GM21447 (cell line): ENCODE measurements around the gene UBE2H.
"Not testable (repeated sequence)": the region's sequence is repeated elsewhere in the genome, so short reads cannot be mapped to it uniquely, and the experiment has no call there.

Experiments
- ATAC-seq: cut with Tn5 transposase; IDR thresholded peaks from one replicate; pipeline ENCODE4 v1.9.1; 2021; ENCODE audit not compliant: unreplicated experiment

UBE2H gene

DNA sequence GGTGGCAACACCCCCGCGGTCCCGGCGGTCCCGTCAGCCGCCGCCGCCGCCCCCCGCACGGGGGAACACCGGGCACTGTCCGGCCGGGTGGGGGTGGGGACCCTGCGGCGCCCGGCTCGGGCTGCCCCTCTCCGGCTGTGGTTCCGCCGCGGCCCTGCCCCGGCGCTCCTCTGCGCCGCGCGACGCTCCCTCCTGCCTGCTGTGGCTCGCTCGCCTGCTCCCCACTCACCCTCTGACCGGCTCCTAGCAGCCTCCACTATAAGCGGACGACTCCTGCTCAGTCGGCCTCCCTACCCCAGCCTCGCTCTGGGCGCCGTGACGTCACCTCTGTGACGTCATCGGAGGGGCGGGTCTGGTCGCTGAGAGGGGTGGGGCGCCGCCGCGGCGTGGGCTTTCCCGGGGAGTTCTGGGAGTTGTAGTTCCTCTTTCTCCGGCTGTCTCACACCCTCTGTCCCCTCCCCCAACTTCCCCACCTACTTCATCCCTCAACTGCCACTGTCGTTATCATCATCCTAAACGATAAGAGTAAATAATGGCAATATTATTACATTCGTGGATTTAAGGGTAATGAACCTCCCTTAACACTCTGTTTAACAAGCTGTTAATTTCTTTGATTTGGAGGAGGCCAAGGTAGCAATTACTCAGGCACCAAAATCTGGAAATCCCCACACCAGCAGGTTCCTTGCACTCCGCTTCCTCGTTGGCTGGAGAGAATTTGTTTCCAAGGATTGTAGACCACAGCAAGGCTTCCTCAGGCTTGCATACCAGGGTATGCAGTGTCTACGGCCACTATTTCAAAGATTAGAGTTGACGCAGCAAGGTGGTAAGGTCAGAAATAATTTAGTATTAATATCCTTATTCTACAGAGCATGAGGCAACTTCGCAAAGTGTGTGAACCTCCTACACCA, at the start of gene UBE2H:
Gene UBE2H (minus strand): TSS at position 308 of the 908 bp plus-strand sequence. CDS start 405 bp downstream, outside the sequence.
- ATAC-seq: peak; percentile 49

DNA sequence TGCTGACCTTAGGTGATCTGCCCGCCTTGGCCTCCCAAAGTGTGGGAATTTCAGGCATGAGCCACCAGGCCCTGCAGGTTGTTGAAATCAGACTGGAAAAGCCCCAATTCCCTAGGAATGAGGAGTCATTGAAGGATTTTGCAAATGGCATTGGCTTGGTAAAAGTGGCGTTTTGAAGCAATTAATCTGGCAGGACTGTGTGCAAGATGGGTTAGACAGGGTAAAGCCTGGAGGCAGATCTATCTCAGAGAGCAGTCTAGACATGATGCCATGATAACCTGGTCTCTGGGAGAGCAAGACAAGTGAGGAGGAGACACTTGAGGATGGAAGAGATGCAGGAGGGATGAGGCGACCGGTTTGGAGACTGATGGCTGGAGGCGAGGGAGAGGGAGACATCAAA, 45.7 kb upstream of the UBE2H start:
- ATAC-seq: no peak

DNA sequence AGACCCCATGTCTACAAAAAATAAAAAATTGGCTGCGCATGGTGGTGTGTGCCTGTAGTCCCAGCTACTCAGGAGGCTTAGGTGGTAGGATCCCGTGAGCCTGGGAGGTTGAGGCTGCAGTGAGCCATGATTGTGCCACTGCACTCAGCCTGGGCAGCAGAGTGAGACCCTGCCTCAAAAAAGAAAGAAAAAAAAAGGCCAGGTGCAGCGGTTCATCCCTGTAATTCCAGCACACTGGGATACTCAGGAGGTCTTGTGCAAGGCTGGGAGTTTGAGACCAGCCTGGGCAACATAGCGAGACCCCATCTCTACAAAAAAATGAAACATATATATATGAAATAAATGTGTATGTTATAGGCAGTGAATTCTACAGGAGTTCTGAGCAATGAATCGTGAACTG, 44.5 kb upstream of the UBE2H start:
- ATAC-seq: no peak

DNA sequence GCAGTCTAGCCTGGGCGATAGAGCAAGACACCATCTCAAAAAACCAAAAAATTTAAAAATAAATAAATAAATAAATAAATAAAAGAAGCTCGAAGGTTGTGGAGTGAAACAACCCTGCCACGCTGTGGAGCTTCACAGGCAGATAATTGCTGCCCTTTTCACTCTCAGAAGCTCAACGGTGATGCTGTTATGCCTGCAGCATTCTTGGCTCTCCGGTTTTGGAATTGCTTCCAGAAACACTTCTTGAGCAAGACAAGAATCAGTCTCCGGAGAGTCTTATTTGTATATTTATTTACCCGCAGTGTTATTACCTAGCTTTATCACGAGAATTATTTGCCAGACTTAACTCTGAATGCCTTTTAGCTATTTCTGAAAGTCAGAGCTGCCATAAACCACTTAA, 40.5 kb upstream of the UBE2H start:
- ATAC-seq: no peak

DNA sequence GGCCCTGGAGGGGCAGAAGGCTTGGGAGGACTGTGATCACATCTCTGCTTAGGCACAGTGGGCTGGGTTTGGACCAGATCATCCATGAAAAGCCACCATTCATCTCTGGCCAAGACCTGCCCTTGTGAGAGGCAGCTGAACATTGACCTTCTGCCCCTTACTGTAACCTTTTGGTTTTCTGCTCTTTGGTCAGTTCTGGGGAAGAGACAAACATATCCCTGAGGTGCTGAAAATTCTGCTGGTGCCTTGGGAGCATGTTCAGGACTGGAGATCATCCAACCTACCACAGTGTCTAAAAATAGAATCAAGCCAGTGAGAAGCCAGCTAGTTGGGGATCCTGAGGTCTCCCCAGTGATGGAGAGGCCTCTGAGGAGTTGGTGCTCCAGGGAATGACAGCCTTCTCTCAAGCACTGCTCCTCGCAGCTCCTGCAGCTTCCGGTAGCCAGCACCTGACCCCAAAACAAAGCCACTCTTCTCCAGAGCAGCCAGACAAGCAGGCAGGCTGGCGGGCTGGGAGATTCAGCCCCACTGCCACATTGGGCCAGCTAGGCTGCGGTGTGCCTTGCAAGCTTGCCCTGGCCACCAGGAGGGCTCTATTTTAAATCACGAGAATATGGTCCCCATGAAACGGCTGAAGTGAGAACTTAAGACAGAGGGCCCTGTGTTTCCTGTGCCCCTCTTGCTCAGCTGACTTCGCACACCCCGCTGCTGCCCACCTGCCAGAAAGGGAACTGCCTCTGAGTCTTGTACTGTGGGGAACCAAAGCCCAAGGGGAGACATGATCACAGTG, 37.8 kb upstream of the UBE2H start:
- no peak for ATAC-seq

DNA sequence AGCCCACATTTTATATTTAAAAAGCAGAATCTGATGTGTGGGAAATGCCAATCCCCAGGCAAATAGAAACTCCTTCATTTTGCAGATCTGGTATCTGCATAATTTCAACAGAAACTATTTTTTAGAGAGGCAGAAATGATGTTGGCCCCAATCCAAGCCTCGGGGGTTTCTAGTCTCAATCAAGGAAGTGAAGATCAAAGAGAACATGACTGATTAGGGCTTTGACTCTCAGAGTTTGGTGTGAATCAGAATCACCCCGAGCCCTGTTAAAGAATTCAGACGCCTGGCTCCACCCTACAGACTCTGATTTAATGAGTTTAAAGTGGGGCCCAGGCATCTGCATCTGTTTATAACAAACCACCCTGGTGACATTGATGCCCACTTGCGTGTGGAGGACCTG, 36.7 kb upstream of the UBE2H start:
- no peak for ATAC-seq

DNA sequence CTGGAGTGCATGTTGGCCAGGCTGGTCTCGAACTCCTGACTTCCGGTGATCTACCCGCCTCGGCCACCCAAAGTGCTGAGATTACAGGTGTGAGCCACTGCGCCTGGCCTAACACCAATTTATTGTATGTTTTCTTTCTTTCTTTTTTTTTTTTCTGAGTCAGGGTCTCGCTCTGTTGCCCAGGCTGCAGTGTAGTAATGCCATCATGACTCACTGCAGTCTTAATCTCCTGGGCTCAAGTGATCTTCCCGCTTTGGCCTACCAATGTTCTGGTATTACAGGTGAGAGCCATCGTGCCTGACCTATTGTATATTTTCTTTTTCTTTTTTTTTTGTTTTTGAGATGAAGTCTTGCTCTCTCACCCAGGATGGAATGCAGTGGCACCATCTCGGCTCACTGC, 33.8 kb upstream of the UBE2H start:
- no peak for ATAC-seq

DNA sequence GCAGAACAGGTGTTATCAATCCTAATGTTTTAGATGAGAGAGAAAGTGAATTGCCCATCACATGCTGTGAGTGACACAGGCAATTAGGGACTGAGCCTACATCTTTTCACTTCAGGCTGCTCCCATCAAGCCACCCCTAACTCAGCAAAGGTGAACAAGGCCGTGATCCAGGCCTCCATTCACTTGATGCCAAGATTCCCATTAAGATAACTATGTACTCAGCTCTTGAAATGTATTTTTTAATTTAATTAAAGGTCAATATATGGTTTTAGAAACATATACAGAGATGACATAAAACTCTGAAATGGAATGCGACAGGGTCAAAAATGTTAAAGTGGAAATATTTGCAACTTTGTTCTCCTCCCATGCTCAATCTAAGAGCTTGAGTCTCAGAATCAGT, 27.9 kb upstream of the UBE2H start:
- ATAC-seq: no peak

DNA sequence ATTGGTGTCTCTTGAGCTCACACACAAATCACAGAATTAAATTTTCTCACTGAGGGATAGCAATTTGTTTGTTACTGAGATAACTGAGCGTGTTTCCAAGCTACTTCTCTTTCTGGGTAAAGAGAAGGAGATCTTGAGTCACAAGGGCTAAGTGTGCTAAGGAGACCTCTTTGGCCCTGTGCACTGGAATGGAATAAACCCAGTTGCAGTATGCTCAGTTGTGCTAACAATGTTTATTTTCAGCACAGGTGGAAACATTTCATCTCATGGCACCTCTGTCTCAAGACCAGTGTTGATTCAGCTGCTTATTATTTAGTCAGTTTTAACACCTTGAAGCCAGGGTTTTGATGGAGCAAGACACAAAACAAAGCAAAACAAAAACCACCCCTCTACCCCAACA, 22.5 kb upstream of the UBE2H start:
- no peak for ATAC-seq

DNA sequence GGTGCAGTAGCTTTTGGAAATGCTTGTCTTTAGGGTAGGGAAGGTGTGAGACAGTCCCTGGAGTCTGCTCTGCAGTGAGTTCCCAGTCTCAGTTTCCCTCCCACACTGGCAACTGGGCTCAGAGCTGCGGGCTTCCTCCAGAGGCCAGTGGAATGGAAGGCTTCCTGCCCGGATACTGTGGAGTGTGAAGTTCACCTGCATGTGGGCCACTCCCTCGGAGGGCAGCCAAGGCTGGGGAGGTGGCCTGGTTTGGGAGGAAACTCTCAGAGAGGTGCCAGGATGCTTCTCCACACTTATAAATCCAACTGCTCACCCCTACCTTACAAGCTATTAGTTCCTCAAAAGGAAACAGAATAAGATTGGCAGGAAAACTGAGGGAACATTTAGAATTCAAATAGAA, 18.1 kb upstream of the UBE2H start:
- ATAC-seq: no peak

DNA sequence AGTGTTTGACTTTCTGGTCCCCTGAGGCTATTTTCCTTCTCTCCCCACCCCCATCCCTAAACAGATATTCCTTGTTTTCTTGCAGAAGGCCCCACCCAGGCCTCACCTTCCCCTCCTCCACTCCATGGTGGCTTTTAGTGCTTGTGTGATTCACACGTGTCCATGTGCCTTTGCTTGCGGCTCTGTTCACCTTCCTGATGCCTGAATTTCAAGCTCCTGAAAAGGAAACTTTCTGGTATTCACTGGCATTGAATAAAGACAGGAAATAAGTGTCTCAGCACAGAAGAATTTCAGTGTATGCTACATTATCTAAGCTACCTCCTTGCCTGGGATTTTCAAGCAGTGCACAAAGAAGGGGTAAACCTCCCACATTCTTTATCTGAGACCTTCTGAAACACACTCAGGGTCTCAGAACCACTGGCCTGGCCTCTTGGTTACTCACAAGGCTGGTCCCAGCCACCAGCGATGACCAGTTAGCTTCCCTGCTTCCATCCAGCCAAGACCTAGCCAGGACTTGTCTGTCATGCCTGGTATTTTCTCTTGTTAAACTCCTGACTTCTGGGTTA, 17.2 kb upstream of the UBE2H start:
- no peak for ATAC-seq

DNA sequence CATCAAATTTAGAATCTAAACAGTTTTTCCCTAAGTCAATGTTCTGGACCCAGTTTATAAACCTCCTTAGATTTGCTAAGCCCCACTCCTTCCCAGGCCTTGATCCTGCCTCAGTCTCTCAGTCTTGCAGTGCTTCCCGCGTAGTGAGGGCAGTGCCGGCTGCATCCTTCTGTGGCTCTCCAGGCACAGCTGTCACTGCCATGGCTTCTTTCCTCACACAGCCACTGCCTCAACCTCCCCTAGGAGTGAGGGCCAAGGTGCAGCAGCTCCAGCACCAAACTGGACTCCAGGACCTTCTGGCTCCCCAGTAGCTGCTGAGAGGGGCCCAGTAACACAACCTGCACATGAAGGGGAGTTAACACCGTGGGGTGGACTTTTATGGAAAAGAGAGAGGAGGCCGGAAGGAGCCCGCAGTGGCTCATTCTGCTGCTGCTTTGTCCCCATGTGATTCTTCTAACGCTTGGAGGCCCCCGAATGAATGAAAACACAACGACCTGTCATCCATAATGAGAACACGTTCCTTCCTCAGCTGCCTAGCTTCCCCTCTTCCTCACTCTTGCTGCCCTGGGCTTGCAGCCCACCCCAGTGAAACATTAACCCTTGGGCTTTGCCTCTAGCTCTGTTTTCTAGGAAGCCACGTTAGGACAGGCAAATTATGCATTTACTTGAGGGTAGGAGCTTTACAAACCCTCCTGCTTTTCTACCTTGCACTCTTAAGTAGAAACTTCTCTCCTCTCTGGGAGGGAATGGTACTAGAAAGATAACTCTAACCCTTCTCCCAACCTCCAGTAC, 16.0 kb upstream of the UBE2H start:
- no peak for ATAC-seq

DNA sequence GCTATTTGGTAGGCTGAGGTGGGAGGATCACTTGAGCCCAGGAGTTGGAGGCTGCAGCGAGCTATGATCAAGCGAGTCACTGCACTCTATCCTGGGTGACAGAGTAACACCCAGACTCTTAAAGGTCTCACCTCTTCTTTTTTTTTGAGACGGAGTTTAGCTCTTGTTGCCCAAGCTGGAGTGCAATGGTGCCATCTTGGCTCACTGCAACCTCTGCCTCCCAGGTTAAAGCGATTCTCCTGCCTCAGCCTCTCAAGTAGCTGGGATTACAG, 7.4 kb upstream of the UBE2H start:
- not testable (repeated sequence) for ATAC-seq

DNA sequence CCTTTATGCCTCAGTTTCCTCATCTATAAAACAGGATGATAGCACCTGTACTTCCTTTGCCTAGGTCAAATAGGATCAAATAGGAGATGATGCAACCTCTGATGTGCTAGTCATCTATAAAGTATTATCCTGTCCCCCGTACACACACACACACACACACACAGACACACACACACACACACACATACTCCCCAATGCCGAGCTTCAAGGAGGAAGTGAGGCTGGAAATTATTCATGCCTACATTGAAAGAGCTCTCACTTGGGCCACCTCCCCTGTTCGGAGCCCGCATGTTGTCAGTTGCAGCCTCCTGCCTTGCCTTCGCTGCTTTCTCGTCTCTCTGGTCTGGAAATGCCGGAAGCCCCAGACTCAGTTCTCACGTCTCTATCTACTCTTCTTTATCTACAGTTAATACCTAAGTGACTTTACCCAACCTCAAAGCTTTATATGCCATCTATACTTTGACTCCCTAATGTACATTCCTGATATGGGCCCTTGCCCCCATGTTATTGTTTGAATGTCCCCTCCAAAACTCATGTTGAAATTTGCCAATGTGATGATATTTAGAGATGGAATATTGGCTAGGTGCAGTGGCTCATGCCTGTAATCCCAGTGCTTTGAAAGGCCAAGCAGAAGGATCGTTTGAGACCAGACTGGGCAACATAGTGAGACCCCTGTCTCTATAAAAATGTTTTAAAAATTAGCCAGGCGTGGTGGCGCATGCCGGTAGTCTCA, 6.9 kb upstream of the UBE2H start:
- ATAC-seq: no peak

DNA sequence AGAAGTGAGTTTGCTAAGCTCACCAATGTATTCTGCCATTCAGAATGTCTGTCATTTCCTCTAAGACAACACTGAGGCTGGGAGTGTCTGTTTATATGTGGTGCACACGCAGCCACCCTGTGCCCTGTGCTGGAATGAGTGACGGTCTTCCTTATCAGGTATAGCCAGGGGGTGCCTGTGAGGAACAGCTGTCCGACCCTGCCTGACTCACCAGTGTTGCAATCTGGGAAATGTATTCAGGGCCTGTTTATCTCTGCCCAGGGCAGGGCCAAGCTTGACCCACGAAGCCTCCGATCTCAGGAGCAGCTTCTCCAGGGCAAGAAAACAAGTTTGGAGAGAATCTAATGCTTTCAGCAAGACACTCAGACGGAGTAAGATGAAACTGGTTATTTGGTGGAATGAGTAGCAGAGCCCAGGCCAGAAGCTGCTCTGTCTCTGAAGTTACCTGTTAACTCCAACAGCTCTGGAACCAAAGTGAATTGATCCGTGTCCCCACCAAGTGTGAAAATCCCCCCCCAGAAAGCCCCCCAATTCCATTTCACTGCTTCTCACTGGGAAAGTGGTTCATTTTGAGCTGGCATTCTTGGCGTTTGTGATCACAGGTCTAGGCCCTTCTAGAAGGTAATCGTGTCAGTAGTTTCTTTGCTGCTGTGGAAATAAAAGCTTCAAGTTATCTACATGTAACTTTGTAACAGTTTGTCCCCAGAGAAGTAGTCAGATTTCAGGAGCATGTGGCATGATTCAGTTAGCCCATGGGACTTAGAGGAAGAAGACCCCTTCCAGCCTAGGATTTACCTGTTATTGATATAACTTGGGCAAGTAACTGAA, 6.1 kb upstream of the UBE2H start:
- no peak for ATAC-seq

DNA sequence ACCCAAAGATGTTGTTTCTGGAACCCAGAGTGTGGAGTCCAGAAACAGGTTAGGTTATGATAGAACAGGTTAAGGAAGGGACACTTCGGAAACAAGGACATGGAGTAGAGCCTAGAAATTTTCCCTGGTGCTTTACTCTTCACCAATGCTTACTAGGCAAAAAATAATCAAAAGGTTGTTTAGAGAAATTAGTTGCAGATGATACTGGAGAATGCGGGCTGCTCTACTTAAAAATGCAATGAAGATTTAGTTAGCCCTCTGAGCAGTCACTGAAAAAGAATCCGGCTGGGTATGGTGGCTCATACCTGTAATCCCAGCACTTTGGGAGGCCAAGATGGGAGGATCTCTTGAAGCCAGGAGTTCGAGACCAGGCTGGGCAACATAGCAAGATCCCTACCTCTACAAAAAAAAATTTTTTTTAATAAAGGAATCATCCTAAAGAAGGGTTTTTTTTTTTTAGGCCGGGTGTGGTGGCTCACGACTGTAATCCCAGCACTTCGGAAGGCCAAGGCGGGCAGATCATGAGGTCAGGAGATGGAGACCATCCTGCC, 3.3 kb upstream of the UBE2H start:
- no peak for ATAC-seq

DNA sequence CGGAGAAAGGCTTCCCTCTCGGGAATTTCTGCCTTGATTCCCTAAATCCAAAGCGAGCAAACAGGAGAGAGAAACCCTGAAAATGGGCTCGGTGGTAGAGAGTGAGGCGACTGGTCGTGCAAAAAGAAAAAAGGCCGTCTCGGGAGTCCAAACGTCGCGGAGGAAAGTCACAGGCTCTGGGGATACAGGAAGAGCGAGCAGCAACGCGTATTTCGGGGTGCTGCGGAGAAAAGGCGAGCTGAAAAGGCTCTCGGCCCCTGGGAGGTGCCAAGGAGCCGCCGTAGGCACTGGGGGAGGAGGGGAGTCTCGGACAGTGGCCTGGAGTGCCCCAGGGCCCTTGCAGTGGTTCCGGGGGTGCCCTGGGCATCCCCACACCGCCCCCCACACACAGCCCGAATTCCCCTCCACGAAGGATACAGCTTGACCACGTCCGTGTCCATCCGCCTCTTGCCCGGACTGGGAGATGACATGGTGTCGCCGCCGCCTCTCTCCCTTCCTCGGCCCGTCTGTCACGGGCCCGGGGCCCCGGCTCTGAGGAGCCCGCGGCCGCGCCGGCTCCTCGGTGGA, 591 bp downstream of the UBE2H start:
- ATAC-seq: peak; percentile 17

DNA sequence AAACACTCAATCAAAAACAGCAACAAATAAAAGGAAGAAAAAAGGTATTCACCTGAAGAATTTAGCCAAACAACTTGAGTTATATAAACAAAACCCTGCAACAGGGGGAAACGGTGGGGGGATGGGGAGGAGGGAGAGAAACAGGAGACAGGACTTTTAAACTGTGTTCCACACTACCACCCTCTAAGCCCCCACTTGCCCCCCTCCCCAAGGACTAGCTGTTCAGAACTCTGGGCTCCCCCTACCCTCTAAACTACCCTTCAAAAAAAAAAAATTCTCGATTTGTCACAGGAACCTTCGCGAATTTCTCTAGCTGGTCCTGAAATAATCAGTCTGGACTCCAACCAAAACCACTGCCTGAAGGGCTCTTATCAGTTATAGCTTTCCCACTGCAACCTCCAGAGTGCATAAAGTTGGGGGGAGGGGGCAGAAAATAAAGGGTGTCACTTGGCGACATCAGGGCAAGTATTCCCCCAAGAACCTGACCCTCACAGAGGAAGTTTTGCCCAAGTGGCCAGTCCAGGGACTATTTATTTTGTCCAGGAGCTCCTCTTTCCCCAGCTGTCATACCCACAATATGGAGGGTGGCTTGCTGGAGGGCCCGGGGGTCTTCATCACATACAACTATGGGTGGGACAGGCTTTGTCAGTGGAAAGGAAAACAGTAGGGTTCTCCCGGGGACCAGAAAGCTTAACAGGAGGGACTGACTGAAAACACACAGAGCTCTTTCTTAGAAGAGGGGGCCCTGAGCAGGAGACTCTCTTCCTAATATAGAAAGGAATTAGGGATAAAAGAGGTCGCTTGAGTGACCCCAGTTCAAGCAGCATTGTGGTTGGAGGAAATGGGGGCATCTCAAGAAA, 1.3 kb downstream of the UBE2H start:
- ATAC-seq: no peak
